OCI-LY3 (cell line): ENCODE data around the gene IL10.

Experiments
- EZH2phosphoT487 ChIP-seq: fragments of 200-600 bp; shearing (Covaris generic); IDR thresholded peaks from 2 replicates; pipeline ENCODE4 v1.6.1; 2018; ENCODE audit warnings: antibody characterized with exemption, mixed run types, low read depth
- TF ChIP-seq, protein P1 (sequence below): fragments of 200-600, 300-600 bp; sonication (generic); IDR thresholded peaks from 2 replicates; pipeline ENCODE4 v1.5.1; 2014; ENCODE audit warnings: antibody characterized with exemption, low read length, low read depth

DNA sequence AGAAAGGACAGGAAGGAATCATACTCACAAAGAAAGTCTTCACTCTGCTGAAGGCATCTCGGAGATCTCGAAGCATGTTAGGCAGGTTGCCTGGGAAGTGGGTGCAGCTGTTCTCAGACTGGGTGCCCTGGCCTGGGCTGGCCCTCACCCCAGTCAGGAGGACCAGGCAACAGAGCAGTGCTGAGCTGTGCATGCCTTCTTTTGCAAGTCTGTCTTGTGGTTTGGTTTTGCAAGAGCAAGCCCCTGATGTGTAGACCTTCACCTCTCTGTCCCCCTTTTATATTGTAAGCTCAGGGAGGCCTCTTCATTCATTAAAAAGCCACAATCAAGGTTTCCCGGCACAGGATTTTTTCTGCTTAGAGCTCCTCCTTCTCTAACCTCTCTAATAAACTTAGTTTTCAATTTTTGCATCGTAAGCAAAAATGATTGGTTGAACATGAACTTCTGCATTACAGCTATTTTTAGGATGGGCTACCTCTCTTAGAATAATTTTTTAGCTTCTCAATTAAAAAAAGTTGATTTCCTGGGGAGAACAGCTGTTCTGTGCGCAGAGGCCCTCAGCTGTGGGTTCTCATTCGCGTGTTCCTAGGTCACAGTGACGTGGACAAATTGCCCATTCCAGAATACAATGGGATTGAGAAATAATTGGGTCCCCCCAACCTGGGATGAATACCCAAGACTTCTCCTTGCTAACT is at the start of gene IL10:
- TF ChIP-seq, protein P1, sequence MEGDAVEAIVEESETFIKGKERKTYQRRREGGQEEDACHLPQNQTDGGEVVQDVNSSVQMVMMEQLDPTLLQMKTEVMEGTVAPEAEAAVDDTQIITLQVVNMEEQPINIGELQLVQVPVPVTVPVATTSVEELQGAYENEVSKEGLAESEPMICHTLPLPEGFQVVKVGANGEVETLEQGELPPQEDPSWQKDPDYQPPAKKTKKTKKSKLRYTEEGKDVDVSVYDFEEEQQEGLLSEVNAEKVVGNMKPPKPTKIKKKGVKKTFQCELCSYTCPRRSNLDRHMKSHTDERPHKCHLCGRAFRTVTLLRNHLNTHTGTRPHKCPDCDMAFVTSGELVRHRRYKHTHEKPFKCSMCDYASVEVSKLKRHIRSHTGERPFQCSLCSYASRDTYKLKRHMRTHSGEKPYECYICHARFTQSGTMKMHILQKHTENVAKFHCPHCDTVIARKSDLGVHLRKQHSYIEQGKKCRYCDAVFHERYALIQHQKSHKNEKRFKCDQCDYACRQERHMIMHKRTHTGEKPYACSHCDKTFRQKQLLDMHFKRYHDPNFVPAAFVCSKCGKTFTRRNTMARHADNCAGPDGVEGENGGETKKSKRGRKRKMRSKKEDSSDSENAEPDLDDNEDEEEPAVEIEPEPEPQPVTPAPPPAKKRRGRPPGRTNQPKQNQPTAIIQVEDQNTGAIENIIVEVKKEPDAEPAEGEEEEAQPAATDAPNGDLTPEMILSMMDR = no peak
- TF ChIP-seq EZH2phosphoT487 = no peak
